HCT116 (cell line): ENCODE data around the gene ZNF790. TPM values are rescaled to one million over a fixed set of nuclear protein-coding genes. Genes with fewer than 3 reads are reported as not detected.

Source experiments
- ATAC-seq: fragments of 200-7000 bp; cut with Tn5 transposase; 2 replicates; pipeline ENCODE4 v1.9.1; 2020; ENCODE audit warnings: mild to moderate bottlenecking, moderate library complexity
- BruUV-seq: library from RNA; stranded (reverse); fragments of 400-500 nt; replicated peaks from 2 replicates; lab custom pipeline; 2021; lab: Mats Ljungman, UMichigan
- CTCF ChIA-PET: fragments of 300-600 bp; sonication (Branson Sonifier 250); formaldehyde crosslinking; loops from one replicate; lab custom pipeline; 2021; ENCODE audit warnings: antibody characterized with exemption; lab: Charles Lee
- POLR2A ChIA-PET: fragments of 300-600, 350-600 bp; sonication (Branson Sonifier 250); formaldehyde crosslinking; loops from one replicate; lab custom pipeline; 2021; ENCODE audit warnings: antibody characterized with exemption; lab: Charles Lee
- RAD21 ChIA-PET, 2 experiments: fragments of 300-600 bp; sonication (Branson Sonifier 250); formaldehyde crosslinking; loops; one replicate each; lab custom pipeline; 2023; ENCODE audit warnings: low total read pairs in 2 of 2; ENCODE audit not compliant: uncharacterized antibody in 2 of 2, unreplicated experiment in 2 of 2, low non-redundant PET in 1 of 2; lab: Charles Lee
- DNase-seq: peaks from one replicate; pipeline ENCODE4 v3.0.0-alpha.2; 2010; ENCODE audit warnings: low read depth, low spot score
- H2AFZ ChIP-seq: fragments of 200-600 bp; shearing (Covaris generic), sonication (generic); 2 replicates; pipeline ENCODE4 v1.6.1; 2017; ENCODE audit warnings: low read depth, mixed run types, mixed read lengths, antibody characterized with exemption, low read length; ENCODE audit not compliant: poor library complexity, severe bottlenecking
- H3K27ac ChIP-seq: 2 replicates; pipeline ENCODE4 v1.5.1; 2012; ENCODE audit warnings: low read depth, low read length
- H3K27me3 ChIP-seq: fragments of 200-600 bp; sonication (generic); 2 replicates; pipeline ENCODE4 v1.6.1; 2016; ENCODE audit warnings: mixed run types, low read length, mixed read lengths; ENCODE audit not compliant: insufficient read depth
- H3K36me3 ChIP-seq, 2 experiments: fragments of 200-500 bp in 1 of 2; fragments of 200-600 bp in 1 of 2; sonication (Bioruptor generic) in 1 of 2; sonication (generic) in 1 of 2; 2 replicates each; pipeline versions ENCODE4 v1.5.1 to v1.6.1; 2014 to 2016; ENCODE audit warnings: low read length in 2 of 2, inconsistent platforms in 1 of 2, mixed read lengths in 1 of 2, mixed run types in 1 of 2; ENCODE audit not compliant: insufficient read depth in 2 of 2, control insufficient read depth in 1 of 2
- H3K4me1 ChIP-seq, 2 experiments: fragments of 200-600 bp in 1 of 2; sonication (generic) in 1 of 2; 2 replicates each; pipeline versions ENCODE4 v1.5.1 to v1.6.1; 2012 to 2017; ENCODE audit warnings: low read length in 2 of 2, inconsistent platforms in 1 of 2, mild to moderate bottlenecking in 1 of 2, mixed read lengths in 1 of 2, mixed run types in 1 of 2, moderate library complexity in 1 of 2; ENCODE audit not compliant: insufficient read depth in 2 of 2, control insufficient read depth in 1 of 2
- H3K4me2 ChIP-seq: fragments of 200-600 bp; sonication (generic); 2 replicates; pipeline ENCODE4 v1.6.1; 2017; ENCODE audit warnings: mixed run types, low read length, mixed read lengths
- H3K4me3 ChIP-seq, 2 experiments: fragments of 200-600 bp in 1 of 2; sonication (generic) in 1 of 2; replicated peaks in 1 of 2; 2 replicates each; pipeline ENCODE4 v1.5.1; 2011 to 2016; ENCODE audit warnings: low read length in 2 of 2, control low read depth in 1 of 2, low read depth in 1 of 2, mild to moderate bottlenecking in 1 of 2, mixed read lengths in 1 of 2, mixed run types in 1 of 2
- H3K79me2 ChIP-seq: fragments of 200-600 bp; sonication (generic); 2 replicates; pipeline ENCODE4 v1.6.1; 2017; ENCODE audit warnings: mild to moderate bottlenecking, mixed run types, low read length, moderate library complexity, mixed read lengths; ENCODE audit not compliant: insufficient read depth
- H3K9ac ChIP-seq: fragments of 200-600 bp; sonication (generic); 2 replicates; pipeline ENCODE4 v1.6.1; 2016; ENCODE audit warnings: low read length, mixed read lengths
- H3K9me2 ChIP-seq: fragments of 200-600 bp; sonication (generic), shearing (Covaris generic); 2 replicates; pipeline ENCODE4 v1.6.1; 2017; ENCODE audit warnings: mixed run types, mild to moderate bottlenecking, moderate library complexity; ENCODE audit not compliant: insufficient read depth
- H3K9me3 ChIP-seq, 2 experiments: fragments of 200-500 bp in 1 of 2; fragments of 200-600 bp in 1 of 2; sonication (Bioruptor generic) in 1 of 2; sonication (generic) in 1 of 2; 2 replicates each; pipeline ENCODE4 v1.6.1; 2014 to 2017; ENCODE audit warnings: low read length in 2 of 2, mixed read lengths in 2 of 2, inconsistent platforms in 1 of 2, low read depth in 1 of 2, mild to moderate bottlenecking in 1 of 2, mixed run types in 1 of 2, moderate library complexity in 1 of 2; ENCODE audit not compliant: control insufficient read depth in 1 of 2, insufficient read depth in 1 of 2
- H4K20me1 ChIP-seq: fragments of 200-600 bp; sonication (generic), shearing (Covaris generic); 2 replicates; pipeline ENCODE4 v1.6.1; 2017; ENCODE audit warnings: mixed run types, mild to moderate bottlenecking, moderate library complexity; ENCODE audit not compliant: insufficient read depth
- ELF1 ChIP-seq: IDR thresholded peaks from 2 replicates; pipeline ENCODE4 v1.6.1; 2012; ENCODE audit warnings: low read depth, borderline replicate concordance
- EZH2 ChIP-seq: fragments of 200-600 bp; sonication (generic); IDR thresholded peaks from 2 replicates; pipeline ENCODE4 v1.6.1; 2017; ENCODE audit warnings: antibody characterized with exemption, mixed run types
- EZH2phosphoT487 ChIP-seq: fragments of 200-600 bp; IDR thresholded peaks from 2 replicates; pipeline ENCODE4 v1.6.1; 2018; ENCODE audit warnings: antibody characterized with exemption, borderline replicate concordance
- FOSL1 ChIP-seq: IDR thresholded peaks from 2 replicates; pipeline ENCODE4 v1.6.1; 2012; ENCODE audit warnings: low read depth
- JUND ChIP-seq: IDR thresholded peaks from 2 replicates; pipeline ENCODE4 v1.6.1; 2012
- RAD21 ChIP-seq: IDR thresholded peaks from 2 replicates; pipeline ENCODE4 v1.6.1; 2012; ENCODE audit warnings: low read depth, mild to moderate bottlenecking
- SP1 ChIP-seq: IDR thresholded peaks from 2 replicates; pipeline ENCODE4 v1.6.1; 2012; ENCODE audit warnings: low read depth
- TCF7L2 ChIP-seq: IDR thresholded peaks from 2 replicates; pipeline ENCODE4 v1.7.0; 2011; ENCODE audit warnings: borderline replicate concordance, inconsistent platforms; ENCODE audit not compliant: insufficient read depth, insufficient read length; ENCODE audit errors: extremely low read depth
- ZFX ChIP-seq: fragments of 450-650 bp; IDR thresholded peaks from 2 replicates; pipeline ENCODE4 v1.6.1; 2017
- ZNF274 ChIP-seq: fragments of 200-500 bp; sonication (Bioruptor generic); IDR thresholded peaks from 2 replicates; pipeline ENCODE4 v1.6.1; 2014; ENCODE audit warnings: mild to moderate bottlenecking, low read depth, low read length, inconsistent platforms
- intact Hi-C: fragments of 100-400 bp; cut with micrococcal nuclease; formaldehyde crosslinking; loops from 2 replicates; pipeline ENCODE4 v1.10.0; 2022
- total RNA-seq: library from RNA; stranded (reverse); gene quantifications from one replicate; pipeline ENCODE4 v1.2.1, GENCODE V29; 2021; ENCODE audit not compliant: unreplicated experiment
- TF ChIP-seq, protein P1 (sequence below): IDR thresholded peaks from 2 replicates; pipeline ENCODE4 v1.6.1; 2012
- TF ChIP-seq, protein P2 (sequence below): IDR thresholded peaks from 2 replicates; pipeline ENCODE4 v1.6.1; 2011; ENCODE audit warnings: mild to moderate bottlenecking, low read length, moderate library complexity; ENCODE audit not compliant: insufficient replicate concordance; ENCODE audit errors: extremely low read depth
- TF ChIP-seq, protein P3 (sequence below): IDR thresholded peaks from 2 replicates; pipeline ENCODE4 v1.6.1; 2012; ENCODE audit warnings: low read depth
- TF ChIP-seq, protein P4 (sequence below): IDR thresholded peaks from 2 replicates; pipeline ENCODE4 v1.6.1; 2012

The ZNF790 gene
- total RNA-seq, 1 experiment from 2014 or later, result 0.32 TPM

DNA sequence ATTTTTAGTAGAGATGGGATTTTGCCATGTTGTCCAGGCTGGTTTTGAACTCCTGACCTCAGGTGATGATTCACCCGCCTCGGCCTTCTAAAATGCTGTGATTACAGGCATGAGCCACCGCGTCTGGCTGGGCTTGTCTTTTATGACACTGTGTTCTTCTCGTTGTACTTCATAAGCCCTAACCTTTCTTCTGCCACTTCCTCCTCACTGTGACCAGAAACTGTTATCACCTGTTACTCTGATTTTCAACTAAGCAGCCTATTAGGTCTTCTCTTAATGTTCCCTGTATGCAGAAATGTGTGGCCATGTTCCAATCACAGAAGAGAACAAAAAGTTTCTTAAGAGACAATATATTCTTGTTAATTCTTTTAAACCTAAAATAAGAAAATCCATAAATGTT is 16.4 kb downstream of the ZNF790 start:
- no peaks in the 10 kb centered on the region for H4K20me1 ChIP-seq
- ChIA-PET CTCF (no interaction called here), RAD21 (no interaction called here), POLR2A (no interaction called here)
- no peak overlapping the region for H3K4me2 ChIP-seq
- H3K9ac ChIP-seq, result no peak overlapping the region
- no peak for ATAC-seq
- H3K36me3 ChIP-seq, result no peaks in the 10 kb centered on the region
- no peaks in the 10 kb centered on the region for H3K27me3 ChIP-seq
- no peak overlapping the region for H2AFZ ChIP-seq
- BruUV-seq, result no TSS peak
- DNase-seq, result no peak
- no peaks in the 10 kb centered on the region for H3K79me2 ChIP-seq
- H3K4me3 ChIP-seq, result no peak overlapping the region
- H3K27ac ChIP-seq, result no peak overlapping the region
- H3K4me1 ChIP-seq, result no peaks in the 10 kb centered on the region
- TF ChIP-seq SP1 (no peak), FOSL1 (no peak), JUND (no peak), ZFX (no peak), ELF1 (no peak), RAD21 (no peak), ZNF274 (no peak), EZH2 (no peak), EZH2phosphoT487 (no peak), TCF7L2 (no peak)
- TF ChIP-seq, protein P1, sequence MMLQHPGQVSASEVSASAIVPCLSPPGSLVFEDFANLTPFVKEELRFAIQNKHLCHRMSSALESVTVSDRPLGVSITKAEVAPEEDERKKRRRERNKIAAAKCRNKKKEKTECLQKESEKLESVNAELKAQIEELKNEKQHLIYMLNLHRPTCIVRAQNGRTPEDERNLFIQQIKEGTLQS, result no peak
- TF ChIP-seq, protein P2, sequence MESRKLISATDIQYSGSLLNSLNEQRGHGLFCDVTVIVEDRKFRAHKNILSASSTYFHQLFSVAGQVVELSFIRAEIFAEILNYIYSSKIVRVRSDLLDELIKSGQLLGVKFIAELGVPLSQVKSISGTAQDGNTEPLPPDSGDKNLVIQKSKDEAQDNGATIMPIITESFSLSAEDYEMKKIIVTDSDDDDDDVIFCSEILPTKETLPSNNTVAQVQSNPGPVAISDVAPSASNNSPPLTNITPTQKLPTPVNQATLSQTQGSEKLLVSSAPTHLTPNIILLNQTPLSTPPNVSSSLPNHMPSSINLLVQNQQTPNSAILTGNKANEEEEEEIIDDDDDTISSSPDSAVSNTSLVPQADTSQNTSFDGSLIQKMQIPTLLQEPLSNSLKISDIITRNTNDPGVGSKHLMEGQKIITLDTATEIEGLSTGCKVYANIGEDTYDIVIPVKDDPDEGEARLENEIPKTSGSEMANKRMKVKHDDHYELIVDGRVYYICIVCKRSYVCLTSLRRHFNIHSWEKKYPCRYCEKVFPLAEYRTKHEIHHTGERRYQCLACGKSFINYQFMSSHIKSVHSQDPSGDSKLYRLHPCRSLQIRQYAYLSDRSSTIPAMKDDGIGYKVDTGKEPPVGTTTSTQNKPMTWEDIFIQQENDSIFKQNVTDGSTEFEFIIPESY, result no peak
- TF ChIP-seq, protein P3, sequence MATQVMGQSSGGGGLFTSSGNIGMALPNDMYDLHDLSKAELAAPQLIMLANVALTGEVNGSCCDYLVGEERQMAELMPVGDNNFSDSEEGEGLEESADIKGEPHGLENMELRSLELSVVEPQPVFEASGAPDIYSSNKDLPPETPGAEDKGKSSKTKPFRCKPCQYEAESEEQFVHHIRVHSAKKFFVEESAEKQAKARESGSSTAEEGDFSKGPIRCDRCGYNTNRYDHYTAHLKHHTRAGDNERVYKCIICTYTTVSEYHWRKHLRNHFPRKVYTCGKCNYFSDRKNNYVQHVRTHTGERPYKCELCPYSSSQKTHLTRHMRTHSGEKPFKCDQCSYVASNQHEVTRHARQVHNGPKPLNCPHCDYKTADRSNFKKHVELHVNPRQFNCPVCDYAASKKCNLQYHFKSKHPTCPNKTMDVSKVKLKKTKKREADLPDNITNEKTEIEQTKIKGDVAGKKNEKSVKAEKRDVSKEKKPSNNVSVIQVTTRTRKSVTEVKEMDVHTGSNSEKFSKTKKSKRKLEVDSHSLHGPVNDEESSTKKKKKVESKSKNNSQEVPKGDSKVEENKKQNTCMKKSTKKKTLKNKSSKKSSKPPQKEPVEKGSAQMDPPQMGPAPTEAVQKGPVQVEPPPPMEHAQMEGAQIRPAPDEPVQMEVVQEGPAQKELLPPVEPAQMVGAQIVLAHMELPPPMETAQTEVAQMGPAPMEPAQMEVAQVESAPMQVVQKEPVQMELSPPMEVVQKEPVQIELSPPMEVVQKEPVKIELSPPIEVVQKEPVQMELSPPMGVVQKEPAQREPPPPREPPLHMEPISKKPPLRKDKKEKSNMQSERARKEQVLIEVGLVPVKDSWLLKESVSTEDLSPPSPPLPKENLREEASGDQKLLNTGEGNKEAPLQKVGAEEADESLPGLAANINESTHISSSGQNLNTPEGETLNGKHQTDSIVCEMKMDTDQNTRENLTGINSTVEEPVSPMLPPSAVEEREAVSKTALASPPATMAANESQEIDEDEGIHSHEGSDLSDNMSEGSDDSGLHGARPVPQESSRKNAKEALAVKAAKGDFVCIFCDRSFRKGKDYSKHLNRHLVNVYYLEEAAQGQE, result no peak
- TF ChIP-seq, protein P4, sequence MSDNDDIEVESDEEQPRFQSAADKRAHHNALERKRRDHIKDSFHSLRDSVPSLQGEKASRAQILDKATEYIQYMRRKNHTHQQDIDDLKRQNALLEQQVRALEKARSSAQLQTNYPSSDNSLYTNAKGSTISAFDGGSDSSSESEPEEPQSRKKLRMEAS, result no peak
- no peaks in the 10 kb centered on the region for H3K9me2 ChIP-seq
- peaks cover 17 to 28% of the 10 kb centered on the region in 2 experiments; a peak in 2 of 4 replicates for H3K9me3 ChIP-seq
- intact Hi-C loops, result no loop called here
